GM21360 (cell line): Measurements from ENCODE around the gene SMIM43.
"Not testable (repeated sequence)": the region's sequence is repeated elsewhere in the genome, so short reads cannot be mapped to it uniquely, and the experiment has no call there.

Experiments
- ATAC-seq: cut with Tn5 transposase; IDR thresholded peaks from one replicate; pipeline ENCODE4 v1.9.1; 2021; ENCODE audit warnings: mild to moderate bottlenecking, moderate library complexity; ENCODE audit not compliant: unreplicated experiment

SMIM43 gene

GRCh38 chr4:121737846-121738554 lies 27.0 kb downstream of the SMIM43 start:
- ATAC-seq: no peak

- ATAC-seq: peak; percentile 62
Observed at GRCh38 chr4:121736735-121737351, 28.1 kb downstream of the SMIM43 start.

GRCh38 chr4:121734571-121734970 lies 30.4 kb downstream of the SMIM43 start:
- ATAC-seq: no peak

- no peak for ATAC-seq
Observed at GRCh38 chr4:121733942-121734341, 31.0 kb downstream of the SMIM43 start.

GRCh38 chr4:121729753-121730152 lies 35.2 kb downstream of the SMIM43 start:
- ATAC-seq: not testable (repeated sequence)

- no peak for ATAC-seq
Observed at GRCh38 chr4:121728798-121729226, 36.2 kb downstream of the SMIM43 start.

- ATAC-seq: no peak
Observed at GRCh38 chr4:121728066-121728465, 36.9 kb downstream of the SMIM43 start.

- ATAC-seq: peak; percentile 97
Observed at GRCh38 chr4:121726642-121727268, 38.2 kb downstream of the SMIM43 start.

- no peak for ATAC-seq
Observed at GRCh38 chr4:121724671-121725070, 40.3 kb downstream of the SMIM43 start.

- no peak for ATAC-seq
Observed at GRCh38 chr4:121721700-121722099, 43.3 kb downstream of the SMIM43 start.

- ATAC-seq: no peak
Observed at GRCh38 chr4:121720109-121720508, 44.9 kb downstream of the SMIM43 start.

GRCh38 chr4:121717680-121718237 lies 47.2 kb downstream of the SMIM43 start:
- ATAC-seq: no peak

GRCh38 chr4:121714548-121714947 lies 50.4 kb downstream of the SMIM43 start:
- ATAC-seq: no peak

GRCh38 chr4:121712783-121713182 lies 52.2 kb downstream of the SMIM43 start:
- ATAC-seq: no peak

- no peak for ATAC-seq
Observed at GRCh38 chr4:121712001-121712651, 52.8 kb downstream of the SMIM43 start.

- peak; percentile 89 for ATAC-seq
Observed at GRCh38 chr4:121711263-121712000, 53.5 kb downstream of the SMIM43 start.

GRCh38 chr4:121709766-121710405 lies 55.1 kb downstream of the SMIM43 start:
- no peak for ATAC-seq
